Aortic smooth muscle cell (primary cell): ENCODE data around the gene SLC7A11. TPM values are rescaled to one million over a fixed set of nuclear protein-coding genes. Genes with fewer than 3 reads are reported as not detected.

ENCODE experiments used
- total RNA-seq: library from RNA; depleted of rRNA; stranded (reverse); fragments of >200 nt; gene quantifications from 2 replicates; pipeline ENCODE4 v1.2.3, GENCODE V29; 2014

The SLC7A11 gene
- total RNA-seq = 50.8 and 62.5 TPM in 2 replicates

DNA sequence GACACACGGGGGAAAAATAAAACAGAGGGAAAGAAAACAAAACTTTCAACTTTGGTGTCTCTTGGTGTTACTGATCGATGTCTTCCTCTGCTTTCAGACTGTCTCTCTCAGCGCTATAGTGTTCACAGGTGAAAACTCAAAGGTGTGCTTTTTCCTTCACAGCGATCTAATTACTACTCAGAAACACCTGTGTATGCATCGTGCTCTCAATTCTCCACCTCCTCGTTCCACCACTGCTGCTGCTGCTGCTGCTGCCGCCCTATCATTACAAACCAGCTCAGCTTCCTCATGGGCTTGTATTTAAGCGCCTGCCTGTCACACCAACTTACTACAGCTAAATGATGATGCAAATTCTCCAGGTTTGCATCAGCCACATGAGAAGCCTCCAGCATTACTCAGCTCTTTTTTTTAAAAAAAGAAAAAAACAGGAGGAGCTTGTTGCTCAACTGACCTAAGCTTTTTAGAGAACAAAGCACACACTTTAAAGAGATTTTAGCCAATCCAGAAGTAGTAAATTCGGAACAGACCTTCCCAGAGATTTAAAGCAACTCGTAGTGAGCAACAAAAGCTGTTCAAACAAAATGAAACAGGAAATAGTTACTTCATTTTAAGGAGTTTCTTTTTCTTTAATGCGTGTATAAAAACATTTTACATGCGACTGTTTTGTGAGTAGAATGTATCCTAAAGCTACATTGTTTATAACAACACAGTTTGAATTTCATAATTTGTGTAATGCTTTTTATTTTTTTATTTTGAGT lies at the start of gene SLC7A11:
Gene SLC7A11 (minus strand): TSS at position 274 of the 758 bp plus-strand sequence. CDS start 280 bp downstream, outside the sequence.

